HG02610 (cell line): Measurements from ENCODE around the gene HLA-DMB.

ENCODE experiments used
- ATAC-seq: cut with Tn5 transposase; IDR thresholded peaks from one replicate; pipeline ENCODE4 v1.9.1; 2021; ENCODE audit warnings: mild to moderate bottlenecking, moderate library complexity; ENCODE audit not compliant: unreplicated experiment

Gene HLA-DMB

GRCh38 chr6:32971581-32972352 lies 30.9 kb upstream of the HLA-DMB start:
- peak; percentile 42 for ATAC-seq

- ATAC-seq = no peak
Observed at GRCh38 chr6:32971242-32971580, 30.4 kb upstream of the HLA-DMB start.

- no peak for ATAC-seq
Observed at GRCh38 chr6:32970413-32971241, 29.8 kb upstream of the HLA-DMB start.

GRCh38 chr6:32969685-32970412 lies 29.0 kb upstream of the HLA-DMB start:
- no peak for ATAC-seq

GRCh38 chr6:32968867-32969684 lies 28.2 kb upstream of the HLA-DMB start:
- no peak for ATAC-seq

- peak; percentile 31 for ATAC-seq
Observed at GRCh38 chr6:32968093-32968866, 27.5 kb upstream of the HLA-DMB start, which contains the start of gene BRD2. Gene BRD2, plus strand, starts transcription at chr6:32968594. Its CDS starts 4,305 bp downstream, at chr6:32972899.

- ATAC-seq = no peak
Observed at GRCh38 chr6:32967151-32968091, 26.6 kb upstream of the HLA-DMB start.

GRCh38 chr6:32964776-32965175 lies 23.9 kb upstream of the HLA-DMB start:
- no peak for ATAC-seq

GRCh38 chr6:32963866-32964265 lies 23.0 kb upstream of the HLA-DMB start:
- ATAC-seq = no peak

- no peak for ATAC-seq
Observed at GRCh38 chr6:32962213-32962826, 21.5 kb upstream of the HLA-DMB start.

GRCh38 chr6:32960563-32960962 lies 19.7 kb upstream of the HLA-DMB start:
- ATAC-seq = no peak

- no peak for ATAC-seq
Observed at GRCh38 chr6:32956176-32956575, 15.3 kb upstream of the HLA-DMB start.

GRCh38 chr6:32954986-32955802 lies 14.4 kb upstream of the HLA-DMB start:
- no peak for ATAC-seq

GRCh38 chr6:32954267-32954666 lies 13.4 kb upstream of the HLA-DMB start:
- ATAC-seq = no peak

- no peak for ATAC-seq
Observed at GRCh38 chr6:32953775-32954174, 12.9 kb upstream of the HLA-DMB start.

- peak; percentile 89 for ATAC-seq
Observed at GRCh38 chr6:32952817-32953739, 12.2 kb upstream of the HLA-DMB start, which contains the start of gene HLA-DMA. Gene HLA-DMA, minus strand, starts transcription at chr6:32953097. Its CDS starts 61 bp downstream, at chr6:32953036.
